Uterus (tissue), 4 donors: ENCODE results near the gene QSOX1. TPM values are rescaled to one million over a fixed set of nuclear protein-coding genes. Genes with fewer than 3 reads are reported as not detected.

ENCODE experiments used
- DNase-seq, 2 donors: peaks; one replicate each; pipeline ENCODE4 v3.0.0-alpha.2; 2019 to 2020
- H3K27ac ChIP-seq, 2 donors: fragments of 200-600 bp; sonication (generic); 1 replicate in 1 of 2; 2 replicates in 1 of 2; pipeline ENCODE4 v1.5.1; 2016 to 2018
- H3K27me3 ChIP-seq, 2 donors: fragments of 200-600 bp; sonication (generic); one replicate each; pipeline ENCODE4 v1.5.1; 2018 to 2019; ENCODE audit warnings: control low read depth in 1 of 2
- H3K36me3 ChIP-seq, 2 donors: fragments of 200-600 bp; sonication (generic); one replicate each; pipeline ENCODE4 v1.5.1; 2019; ENCODE audit warnings: control low read depth in 1 of 2
- H3K4me1 ChIP-seq, 2 donors: fragments of 200-600 bp; sonication (generic); one replicate each; pipeline ENCODE4 v1.5.1; 2018 to 2019; ENCODE audit warnings: control low read depth in 1 of 2
- H3K4me3 ChIP-seq, 2 donors: fragments of 200-600 bp; sonication (generic); 1 replicate in 1 of 2; 2 replicates in 1 of 2; pipeline ENCODE4 v1.5.1; 2018 to 2019; ENCODE audit warnings: mild to moderate bottlenecking in 1 of 2
- H3K9me3 ChIP-seq, 2 donors: fragments of 200-600 bp; sonication (generic); one replicate each; pipeline ENCODE4 v1.5.1; 2019; ENCODE audit warnings: control low read depth in 1 of 2
- POLR2A ChIP-seq, 2 donors: fragments of 450-650 bp; IDR thresholded peaks; one replicate each; pipeline ENCODE4 v1.6.1; 2016; ENCODE audit warnings: antibody characterized with exemption in 2 of 2, mild to moderate bottlenecking in 1 of 2, moderate library complexity in 1 of 2
- intact Hi-C: fragments of 100-400 bp; cut with DNase I; formaldehyde crosslinking; loops from one replicate; pipeline ENCODE4 v1.15.1; 2023; ENCODE audit warnings: low total_unique reads
- total RNA-seq, 4 donors: library from RNA; depleted of rRNA in 3 of 4; stranded (reverse); fragments of >200 nt in 3 of 4; gene quantifications; one replicate each; pipeline versions ENCODE4 v1.1.0 to v1.2.4, GENCODE V29; 2014 to 2023
- TF ChIP-seq, protein P1 (sequence below), 4 experiments: fragments of 200-600 bp in 2 of 4; fragments of 450-650 bp in 2 of 4; sonication (generic) in 2 of 4; IDR thresholded peaks; one replicate each; pipeline ENCODE4 v1.5.1; 2016 to 2019; ENCODE audit warnings: antibody characterized with exemption in 4 of 4, mild to moderate bottlenecking in 2 of 4, moderate library complexity in 1 of 4
- donor health status: DM: yes; HTN: yes; CAD: no.

The QSOX1 gene
- total RNA-seq, 4 donors from 2014 or later: 18.2 to 96.8 (median 57.7) TPM

DNA sequence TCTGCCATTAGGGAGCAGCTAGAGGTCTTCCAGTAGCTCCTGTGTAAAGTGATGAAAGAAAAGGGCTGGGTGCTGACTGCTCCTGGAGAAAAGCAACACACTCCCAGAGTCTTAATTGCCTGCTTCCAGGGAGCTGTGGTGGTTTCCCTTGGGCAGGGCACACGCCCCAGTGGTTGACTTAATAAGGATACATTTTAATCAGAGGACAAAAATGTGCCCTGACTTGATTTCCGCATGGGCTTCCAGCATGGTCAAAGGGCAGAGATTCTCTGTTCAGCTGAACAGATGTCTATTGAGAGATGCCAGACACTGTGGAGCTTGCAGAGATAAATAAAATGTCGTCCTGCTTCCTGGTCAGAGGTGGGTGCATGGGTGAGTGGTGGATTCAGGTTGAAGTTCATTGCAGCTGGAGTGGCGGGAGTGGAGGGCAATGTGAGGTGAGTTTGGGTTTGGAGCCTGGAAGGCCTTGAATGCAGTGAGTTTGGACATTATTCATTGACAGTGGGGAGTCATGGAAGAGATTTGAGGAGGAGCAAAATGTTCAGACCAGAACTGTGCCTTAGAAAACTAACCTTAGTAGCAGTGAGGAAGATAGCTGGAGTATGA is 16.0 kb downstream of the QSOX1 start:
- intact Hi-C loops: no loop called here
- H3K9me3 ChIP-seq: no peaks in the 10 kb centered on the region
- no peak overlapping the region for H3K27ac ChIP-seq
- H3K4me3 ChIP-seq: no peak overlapping the region
- no peaks in the 10 kb centered on the region for H3K36me3 ChIP-seq
- TF ChIP-seq, protein P1, sequence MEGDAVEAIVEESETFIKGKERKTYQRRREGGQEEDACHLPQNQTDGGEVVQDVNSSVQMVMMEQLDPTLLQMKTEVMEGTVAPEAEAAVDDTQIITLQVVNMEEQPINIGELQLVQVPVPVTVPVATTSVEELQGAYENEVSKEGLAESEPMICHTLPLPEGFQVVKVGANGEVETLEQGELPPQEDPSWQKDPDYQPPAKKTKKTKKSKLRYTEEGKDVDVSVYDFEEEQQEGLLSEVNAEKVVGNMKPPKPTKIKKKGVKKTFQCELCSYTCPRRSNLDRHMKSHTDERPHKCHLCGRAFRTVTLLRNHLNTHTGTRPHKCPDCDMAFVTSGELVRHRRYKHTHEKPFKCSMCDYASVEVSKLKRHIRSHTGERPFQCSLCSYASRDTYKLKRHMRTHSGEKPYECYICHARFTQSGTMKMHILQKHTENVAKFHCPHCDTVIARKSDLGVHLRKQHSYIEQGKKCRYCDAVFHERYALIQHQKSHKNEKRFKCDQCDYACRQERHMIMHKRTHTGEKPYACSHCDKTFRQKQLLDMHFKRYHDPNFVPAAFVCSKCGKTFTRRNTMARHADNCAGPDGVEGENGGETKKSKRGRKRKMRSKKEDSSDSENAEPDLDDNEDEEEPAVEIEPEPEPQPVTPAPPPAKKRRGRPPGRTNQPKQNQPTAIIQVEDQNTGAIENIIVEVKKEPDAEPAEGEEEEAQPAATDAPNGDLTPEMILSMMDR (IDR thresholded peaks at IDR 0.05): no peak
- TF ChIP-seq POLR2A (IDR thresholded peaks at IDR 0.05): no peak
- peaks cover 0 to 15% of the 10 kb centered on the region in 2 donors for H3K4me1 ChIP-seq
- no peaks in the 10 kb centered on the region for H3K27me3 ChIP-seq
- DNase-seq: no peak

DNA sequence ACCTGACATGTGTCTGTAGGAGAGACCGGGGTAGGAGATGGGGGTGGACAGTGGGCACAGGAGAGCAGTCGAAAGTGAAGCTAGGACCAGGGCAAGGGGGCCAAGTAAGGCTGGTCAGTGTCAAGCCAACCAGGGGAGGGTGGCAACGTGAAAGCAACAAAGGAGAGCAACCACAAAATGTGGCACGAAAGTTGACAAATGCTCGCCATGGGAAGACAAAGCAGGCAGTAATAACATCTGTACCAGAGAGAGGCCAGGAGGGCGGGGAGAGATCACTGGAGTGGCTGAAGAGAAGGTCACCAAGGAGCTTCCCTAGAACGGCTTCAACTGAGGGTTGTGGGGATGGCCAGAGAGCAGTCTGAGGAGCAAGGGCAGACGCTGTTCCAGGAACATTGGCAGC is 17.0 kb downstream of the QSOX1 start:
- Histone ChIP-seq H3K27ac (no peak overlapping the region), H3K36me3 (no peaks in the 10 kb centered on the region), H3K4me3 (no peak overlapping the region), H3K27me3 (no peaks in the 10 kb centered on the region), H3K9me3 (no peaks in the 10 kb centered on the region), H3K4me1 (peaks cover 0 to 10% of the 10 kb centered on the region in 2 donors)
- no peak for DNase-seq
- TF ChIP-seq, protein P1 (IDR thresholded peaks at IDR 0.05): no peak
- TF ChIP-seq POLR2A (IDR thresholded peaks at IDR 0.05): no peak
- intact Hi-C loops: no loop called here

DNA sequence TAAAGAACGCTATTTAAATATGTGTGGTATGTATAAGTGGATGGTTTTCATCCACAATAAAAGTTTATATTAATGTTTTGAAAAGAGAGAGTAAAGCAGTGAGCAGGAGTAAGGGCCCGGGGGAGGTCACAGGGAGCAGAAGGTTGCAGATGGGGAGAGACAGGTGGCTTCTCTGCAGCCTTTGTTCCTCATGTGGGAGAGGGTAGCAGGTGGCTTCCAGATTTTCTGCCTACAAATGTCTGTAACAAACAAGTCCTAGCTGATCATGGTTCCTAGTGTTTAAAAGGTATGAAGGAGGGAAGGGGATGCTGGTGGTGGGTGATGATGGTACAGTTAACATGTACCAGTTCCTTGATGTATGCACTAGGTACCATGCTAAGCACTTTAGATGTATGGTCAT is 18.8 kb downstream of the QSOX1 start:
- H3K36me3 ChIP-seq: no peaks in the 10 kb centered on the region
- no peak overlapping the region for H3K4me3 ChIP-seq
- no peaks in the 10 kb centered on the region for H3K9me3 ChIP-seq
- intact Hi-C loops: no loop called here
- TF ChIP-seq POLR2A (IDR thresholded peaks at IDR 0.05): no peak
- TF ChIP-seq, protein P1 (IDR thresholded peaks at IDR 0.05): no peak
- H3K27me3 ChIP-seq: no peaks in the 10 kb centered on the region
- peak overlapping the region; percentile 40 to 50 for H3K27ac ChIP-seq
- DNase-seq: no peak
- H3K4me1 ChIP-seq: peaks cover 0 to 5% of the 10 kb centered on the region in 2 donors

DNA sequence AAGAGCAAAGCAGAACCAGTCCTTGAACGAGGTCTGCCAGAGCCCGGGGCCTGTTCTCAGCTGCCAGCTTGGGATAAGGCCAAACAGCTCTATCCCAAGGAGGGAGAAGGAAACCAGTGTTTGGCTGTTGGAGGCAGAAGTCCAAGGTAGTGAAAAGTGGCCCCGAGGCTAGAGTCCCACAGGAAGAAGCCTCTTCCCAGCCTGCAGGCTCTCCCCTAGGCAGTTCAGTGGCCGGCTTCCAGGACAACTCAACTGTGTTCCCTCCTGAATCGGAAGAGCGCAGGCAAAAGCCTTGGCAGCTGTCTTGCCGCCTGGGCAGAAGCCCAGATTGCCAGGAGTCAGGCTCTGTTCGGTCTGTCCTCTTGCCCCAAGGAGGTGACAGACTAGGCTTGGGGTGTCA is 19.3 kb downstream of the QSOX1 start:
- DNase-seq: peak; percentile 70 to 75
- Histone ChIP-seq H3K27ac (peak overlapping the region; percentile 40 to 50), H3K36me3 (no peaks in the 10 kb centered on the region), H3K27me3 (no peaks in the 10 kb centered on the region), H3K4me1 (peaks cover 0 to 5% of the 10 kb centered on the region in 2 donors), H3K4me3 (no peak overlapping the region), H3K9me3 (no peaks in the 10 kb centered on the region)
- intact Hi-C loops: no loop called here
- no peak for TF ChIP-seq POLR2A (IDR thresholded peaks at IDR 0.05)
- TF ChIP-seq, protein P1 (IDR thresholded peaks at IDR 0.05): no peak

DNA sequence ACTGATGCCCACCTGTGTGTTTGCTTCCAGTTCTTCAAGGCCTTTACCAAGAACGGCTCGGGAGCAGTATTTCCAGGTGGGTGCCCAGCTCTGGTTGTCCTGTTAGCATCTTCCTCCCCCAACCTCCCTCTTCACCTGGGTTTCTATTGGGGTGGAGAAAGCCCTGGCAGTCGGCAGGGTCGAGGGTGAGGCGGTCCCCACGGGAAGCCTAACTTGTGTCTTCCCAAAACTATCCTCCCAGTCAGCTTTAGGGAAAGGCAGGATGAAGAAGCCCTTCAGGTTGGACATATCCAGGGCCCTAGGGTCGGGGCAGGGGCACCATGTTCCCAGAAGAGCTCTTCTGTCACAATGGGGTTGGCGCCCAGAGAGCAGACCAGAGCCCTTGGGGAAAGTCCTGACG is 20.6 kb downstream of the QSOX1 start:
- H3K9me3 ChIP-seq: no peaks in the 10 kb centered on the region
- DNase-seq: no peak
- intact Hi-C loops: no loop called here
- TF ChIP-seq, protein P1 (IDR thresholded peaks at IDR 0.05): no peak
- TF ChIP-seq POLR2A (IDR thresholded peaks at IDR 0.05): no peak
- no peak overlapping the region for H3K4me3 ChIP-seq
- peaks cover 0 to 5% of the 10 kb centered on the region in 2 donors for H3K4me1 ChIP-seq
- H3K36me3 ChIP-seq: no peaks in the 10 kb centered on the region
- H3K27me3 ChIP-seq: no peaks in the 10 kb centered on the region
- H3K27ac ChIP-seq: no peak overlapping the region
